H54 (cell line): ENCODE results near the gene SH2D1B.

Experiments
- DNase-seq: peaks from one replicate; pipeline ENCODE4 v3.0.0; 2011; ENCODE audit warnings: low spot score, mixed read lengths; ENCODE audit not compliant: insufficient read length
- FAIRE-seq: peaks from 3 replicates; lab custom pipeline; 2011; peaks lifted over from hg19 to GRCh38; lab: Jason Lieb, UNC
- POLR2A ChIP-seq: IDR thresholded peaks from 2 replicates; pipeline ENCODE4 v1.6.1; 2011; ENCODE audit warnings: low read depth, mild to moderate bottlenecking, low read length

SH2D1B gene

GRCh38 chr1:162416909-162417308 lies 5.0 kb upstream of the SH2D1B start:
- no peak for DNase-seq
- FAIRE-seq = no peak
- no peak for TF ChIP-seq POLR2A

- FAIRE-seq (no peak), DNase-seq (no peak)
- TF ChIP-seq POLR2A = no peak
These were observed 4.3 kb upstream of the SH2D1B start for GRCh38 chr1:162416215-162416614.

- DNase-seq = no peak
- FAIRE-seq = no peak
- TF ChIP-seq POLR2A = no peak
These were observed 4.4 kb downstream of the SH2D1B start for GRCh38 chr1:162407539-162407938.

DNA sequence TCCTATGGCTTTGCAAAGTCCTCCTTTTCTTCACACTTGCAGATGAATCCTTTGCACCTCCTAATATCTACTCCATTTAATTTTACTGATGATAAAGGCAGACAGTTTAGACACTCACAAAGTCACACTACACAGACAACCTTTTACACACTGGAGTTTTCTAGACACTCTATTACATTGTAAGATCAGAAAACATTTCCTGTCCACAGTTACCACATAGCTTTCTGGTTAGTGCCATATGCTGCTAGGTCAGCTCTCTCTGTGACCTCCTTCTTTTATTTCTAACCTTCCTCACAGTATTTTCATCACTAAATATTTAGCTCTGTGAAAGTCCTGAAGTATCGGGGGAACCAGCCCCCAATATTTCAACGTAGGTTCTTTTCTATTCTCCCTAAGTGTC lies 5.1 kb downstream of the SH2D1B start:
- DNase-seq = no peak
- no peak for FAIRE-seq
- no peak for TF ChIP-seq POLR2A

GRCh38 chr1:162405800-162406199 lies 6.1 kb downstream of the SH2D1B start:
- no peak for DNase-seq
- TF ChIP-seq POLR2A = no peak
- no peak for FAIRE-seq

DNA sequence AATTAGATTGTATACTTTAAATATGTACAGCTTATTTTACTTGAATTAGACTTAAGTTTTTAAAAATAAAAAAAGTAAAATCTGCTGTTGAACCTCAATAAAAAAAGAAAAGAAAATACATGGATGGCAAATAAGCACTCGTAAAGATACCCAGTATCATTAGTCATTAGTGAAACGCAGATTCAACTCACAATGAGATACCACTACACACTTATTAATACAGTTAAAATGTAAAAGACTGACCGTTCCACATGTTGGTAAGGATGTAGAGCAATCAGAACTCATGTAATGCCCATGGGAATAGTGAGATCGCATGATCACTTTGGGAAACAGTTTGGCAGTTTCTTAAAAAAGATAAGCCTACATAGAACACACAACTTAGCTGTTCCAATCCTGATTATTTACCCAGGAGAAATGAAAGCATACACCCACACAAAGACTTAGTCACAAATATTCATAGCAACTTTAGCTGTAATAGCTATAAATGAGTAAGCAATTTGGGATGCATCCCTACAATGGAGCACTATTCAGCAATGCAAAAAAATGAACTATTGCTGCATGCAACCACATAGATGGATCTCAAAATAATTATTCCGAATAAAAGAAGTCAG lies 7.3 kb downstream of the SH2D1B start:
- peak; percentile 36 for FAIRE-seq
- no peak for DNase-seq

GRCh38 chr1:162400790-162401355 lies 11.1 kb downstream of the SH2D1B start:
- FAIRE-seq = no peak
- DNase-seq = no peak
- no peak for TF ChIP-seq POLR2A

More for the DNA sequence above, 7.3 kb downstream of the SH2D1B start:
- TF ChIP-seq POLR2A = no peak

DNA sequence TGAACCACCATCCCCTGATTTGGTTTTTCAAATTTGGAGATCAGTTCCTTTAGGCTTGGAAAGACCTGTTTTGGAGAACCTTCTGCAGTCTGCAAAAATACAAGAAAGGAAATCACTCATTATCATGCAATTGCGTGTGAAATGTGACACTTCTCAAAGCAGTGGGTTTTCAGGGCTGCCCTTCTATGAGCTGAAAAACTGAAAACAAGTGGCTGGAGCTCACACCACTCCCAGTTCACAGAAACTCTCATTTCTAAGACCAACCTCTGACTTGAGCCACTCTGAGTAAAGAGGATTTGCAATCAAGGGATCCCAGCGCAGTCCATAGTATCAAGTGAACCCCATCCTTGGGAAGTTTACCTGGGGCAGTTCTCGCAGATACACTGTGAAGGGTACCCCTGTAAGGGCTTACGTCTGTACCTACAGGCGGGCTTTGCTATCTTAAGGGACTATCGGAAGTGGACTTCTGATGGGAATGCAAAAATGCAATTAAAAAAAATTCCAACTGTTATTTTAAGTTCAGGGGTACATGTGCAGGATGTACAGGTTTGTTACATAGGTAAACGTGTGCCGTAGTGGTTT lies 12.8 kb downstream of the SH2D1B start:
- no peak for FAIRE-seq
- DNase-seq = no peak
- no peak for TF ChIP-seq POLR2A

- FAIRE-seq = no peak
- no peak for TF ChIP-seq POLR2A
- DNase-seq = no peak
These were observed 13.9 kb downstream of the SH2D1B start for GRCh38 chr1:162397943-162398560.

DNA sequence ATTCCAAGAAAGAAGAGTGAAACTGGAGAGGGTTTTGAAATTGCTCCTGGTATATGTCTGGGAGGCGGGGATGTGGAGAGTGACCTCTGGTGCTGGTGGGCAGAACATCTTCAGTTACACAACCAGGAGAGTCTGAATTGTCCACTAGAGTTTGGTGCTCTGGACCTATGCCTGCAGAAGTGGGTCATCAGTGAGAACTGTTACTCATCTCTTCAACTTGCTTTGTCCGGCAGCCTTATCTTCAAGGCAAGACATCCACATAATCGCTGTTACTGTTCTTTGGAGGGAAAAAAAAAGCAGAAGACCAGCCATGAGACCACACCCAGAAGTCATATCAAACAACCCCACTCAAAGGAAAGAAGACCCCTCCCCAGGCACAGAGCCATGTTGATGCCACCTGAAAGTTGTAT lies 14.9 kb downstream of the SH2D1B start:
- DNase-seq (no peak), FAIRE-seq (no peak)
- no peak for TF ChIP-seq POLR2A

DNA sequence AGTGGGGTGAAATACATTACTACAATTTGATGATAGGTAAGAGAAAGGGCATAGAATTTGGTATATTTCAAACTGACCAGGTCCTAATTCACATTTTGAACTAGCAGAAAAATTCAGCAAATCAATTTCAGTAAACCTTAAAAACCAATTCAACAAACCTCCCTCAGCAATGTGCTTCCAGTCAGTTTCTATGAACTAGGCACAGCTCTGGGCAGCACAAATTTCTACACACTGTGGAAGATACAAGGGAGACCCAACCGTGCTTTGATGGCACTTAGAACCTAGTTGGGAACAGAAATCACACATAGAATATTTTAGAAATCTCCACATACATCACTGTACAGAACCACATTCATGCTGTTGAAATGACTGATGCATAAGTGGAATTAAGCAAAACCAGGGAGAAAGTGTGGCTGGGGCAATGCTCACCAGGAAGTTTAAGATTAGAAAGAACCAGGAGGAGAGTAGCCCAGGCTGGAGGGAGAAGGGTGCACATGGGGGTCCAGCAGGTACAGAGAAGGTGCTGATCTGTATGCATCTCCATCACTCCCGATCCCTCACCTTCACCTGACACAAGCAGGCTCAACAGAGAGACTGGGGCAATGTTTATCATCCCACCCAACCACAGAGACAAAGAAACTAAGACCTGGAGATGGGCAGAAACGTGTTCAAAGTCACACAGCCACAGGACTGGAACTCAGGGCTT lies 15.6 kb downstream of the SH2D1B start:
- TF ChIP-seq POLR2A = no peak
- DNase-seq = no peak
- no peak for FAIRE-seq

DNA sequence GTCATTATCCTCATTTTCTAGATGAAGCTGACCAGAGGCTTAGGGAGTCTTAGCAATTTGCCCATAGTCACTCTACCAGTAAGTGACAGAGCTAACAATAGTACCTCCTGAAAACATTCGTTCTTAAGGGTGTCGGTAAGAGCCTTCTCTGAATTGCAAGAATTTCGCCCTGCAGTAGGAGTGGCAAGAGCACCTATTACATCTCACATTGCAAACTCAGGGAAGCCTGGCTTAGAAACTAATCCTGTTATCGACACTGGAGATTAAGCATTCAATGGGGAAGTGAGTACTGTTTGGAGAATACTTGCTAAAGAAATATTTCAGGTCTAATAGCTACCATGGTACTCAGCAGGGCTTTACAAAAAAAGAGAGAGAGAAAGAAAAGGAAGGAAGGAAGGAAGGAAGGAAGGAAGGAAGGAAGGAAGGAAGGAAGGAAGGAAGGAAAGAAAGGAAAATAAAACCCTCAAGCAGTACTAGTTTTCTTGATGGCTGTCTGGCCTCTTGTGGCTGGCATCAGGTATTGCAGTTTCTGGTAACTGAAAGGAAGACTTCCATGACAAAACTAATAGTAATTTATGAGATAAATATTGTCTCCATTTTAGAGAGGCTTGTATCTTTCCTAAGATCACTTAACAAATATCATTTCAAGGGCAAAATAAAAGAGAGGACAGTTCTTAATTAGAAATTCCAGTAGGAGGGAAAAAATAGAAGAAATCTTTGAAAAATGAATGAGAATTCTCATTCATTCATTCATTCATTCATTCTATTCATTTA lies 20.0 kb downstream of the SH2D1B start:
- TF ChIP-seq POLR2A = no peak
- FAIRE-seq (no peak), DNase-seq (peak; percentile 35)
